GM12873 (cell line): Measurements from ENCODE around the gene SLC50A1.

Source experiments
- TF ChIP-seq, protein P1 (sequence below): IDR thresholded peaks from 2 replicates; pipeline ENCODE4 v1.5.1; 2012; ENCODE audit warnings: low read depth, mild to moderate bottlenecking, moderate library complexity, low read length, control low read depth; ENCODE audit not compliant: insufficient read depth; ENCODE audit errors: missing control alignments

The SLC50A1 gene

DNA sequence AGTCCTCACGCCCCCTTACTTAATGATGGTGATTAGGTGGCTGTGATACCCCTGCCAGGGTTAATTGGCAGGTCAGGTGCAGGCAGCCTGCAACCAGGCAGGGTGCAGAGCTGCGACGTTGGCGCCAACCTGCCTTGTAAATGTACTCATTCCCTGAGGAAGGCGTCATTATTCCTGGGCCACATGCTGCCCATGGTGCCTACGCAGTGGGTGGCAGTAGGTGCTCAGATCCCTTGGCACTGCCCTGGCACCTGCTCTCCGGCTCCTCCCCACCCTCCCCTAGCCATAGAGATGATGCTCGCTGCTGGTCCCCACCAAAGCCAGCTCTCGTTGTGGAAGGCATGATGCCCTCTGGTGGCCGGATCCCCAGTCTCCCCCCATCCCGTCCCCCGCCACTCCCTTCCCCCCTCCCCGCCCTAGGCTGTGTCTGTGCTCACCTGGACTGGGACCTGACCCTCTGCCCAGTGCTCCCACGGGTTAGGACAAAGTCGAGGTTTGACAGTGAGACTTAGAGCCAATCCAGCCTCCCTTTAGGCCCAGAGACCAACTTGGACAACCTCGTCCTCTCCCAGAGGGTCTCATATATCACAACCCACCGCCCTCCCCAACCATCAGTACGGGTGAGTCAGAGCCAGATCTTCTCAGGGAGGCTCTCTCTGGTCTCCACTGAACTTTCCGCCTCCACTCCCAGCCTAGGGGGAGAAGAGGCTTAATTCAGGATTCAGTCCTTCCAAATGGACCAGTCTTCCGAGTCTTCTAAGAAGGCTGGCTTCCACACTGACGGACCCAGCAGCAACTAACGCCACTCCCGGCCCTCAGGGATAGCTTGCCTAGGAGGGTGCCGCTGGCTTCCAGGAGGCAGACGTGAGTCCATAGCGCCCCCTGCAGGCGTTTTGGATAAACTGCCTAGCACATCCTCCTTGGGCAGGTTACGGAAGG, 31.8 kb downstream of the SLC50A1 start:
- TF ChIP-seq, protein P1, sequence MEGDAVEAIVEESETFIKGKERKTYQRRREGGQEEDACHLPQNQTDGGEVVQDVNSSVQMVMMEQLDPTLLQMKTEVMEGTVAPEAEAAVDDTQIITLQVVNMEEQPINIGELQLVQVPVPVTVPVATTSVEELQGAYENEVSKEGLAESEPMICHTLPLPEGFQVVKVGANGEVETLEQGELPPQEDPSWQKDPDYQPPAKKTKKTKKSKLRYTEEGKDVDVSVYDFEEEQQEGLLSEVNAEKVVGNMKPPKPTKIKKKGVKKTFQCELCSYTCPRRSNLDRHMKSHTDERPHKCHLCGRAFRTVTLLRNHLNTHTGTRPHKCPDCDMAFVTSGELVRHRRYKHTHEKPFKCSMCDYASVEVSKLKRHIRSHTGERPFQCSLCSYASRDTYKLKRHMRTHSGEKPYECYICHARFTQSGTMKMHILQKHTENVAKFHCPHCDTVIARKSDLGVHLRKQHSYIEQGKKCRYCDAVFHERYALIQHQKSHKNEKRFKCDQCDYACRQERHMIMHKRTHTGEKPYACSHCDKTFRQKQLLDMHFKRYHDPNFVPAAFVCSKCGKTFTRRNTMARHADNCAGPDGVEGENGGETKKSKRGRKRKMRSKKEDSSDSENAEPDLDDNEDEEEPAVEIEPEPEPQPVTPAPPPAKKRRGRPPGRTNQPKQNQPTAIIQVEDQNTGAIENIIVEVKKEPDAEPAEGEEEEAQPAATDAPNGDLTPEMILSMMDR: peak; percentile 96

DNA sequence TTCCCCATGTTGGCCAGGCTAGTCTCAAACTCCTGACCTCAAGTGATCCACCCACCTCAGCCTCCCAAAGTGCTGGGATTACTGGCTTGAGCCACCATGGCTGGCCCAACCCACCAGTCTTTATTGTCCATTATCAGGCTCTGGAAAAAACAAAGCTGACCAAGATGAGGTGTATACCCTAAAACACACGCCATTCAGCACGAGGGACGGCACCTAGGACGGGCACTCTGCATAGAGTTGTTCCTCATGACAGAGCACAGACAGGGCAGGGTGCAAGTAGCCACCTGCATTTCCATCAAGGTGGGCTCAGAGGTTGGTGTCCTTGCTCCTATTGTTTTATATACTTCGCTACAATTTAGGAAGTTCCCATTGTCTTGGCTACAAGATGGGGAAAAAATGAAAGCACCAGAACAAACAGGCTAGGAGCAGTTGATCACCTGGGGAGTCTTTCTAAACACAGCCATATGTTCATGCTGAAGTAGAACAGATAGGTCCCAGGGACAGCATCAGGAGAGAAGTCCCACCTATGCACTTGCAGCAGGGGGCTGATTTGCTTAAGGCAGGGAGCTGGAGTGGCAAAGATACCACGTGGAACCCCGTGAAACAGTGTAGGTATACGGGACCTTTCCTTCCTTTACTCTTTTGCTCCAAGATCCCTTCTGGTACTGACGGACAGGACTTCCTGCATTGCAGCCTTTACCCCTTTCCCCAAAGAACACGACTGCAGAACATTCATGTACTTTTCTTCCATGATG, 33.0 kb downstream of the SLC50A1 start:
- TF ChIP-seq, protein P1: no peak

DNA sequence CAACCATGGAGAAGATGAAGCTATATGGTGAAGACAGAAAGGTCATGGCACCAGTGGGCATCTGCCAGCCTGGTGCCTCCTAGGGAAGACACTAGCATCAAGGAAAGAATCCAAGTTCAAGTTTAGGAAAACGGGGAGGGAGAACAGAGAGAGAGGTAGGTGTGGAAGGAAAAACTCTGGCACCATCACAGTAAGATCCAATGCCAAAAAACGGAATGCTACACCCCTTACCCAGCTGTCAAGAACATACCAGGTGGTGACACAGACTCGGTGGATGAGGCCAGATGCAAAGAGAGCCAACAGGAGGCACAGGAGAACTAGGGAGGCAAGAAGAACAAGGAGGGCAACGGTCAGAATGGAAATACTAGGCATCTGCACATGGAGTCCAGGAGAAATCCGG, 33.9 kb downstream of the SLC50A1 start:
- TF ChIP-seq, protein P1: no peak

GRCh38 chr1:155170101-155170785, 34.6 kb downstream of the SLC50A1 start:
- TF ChIP-seq, protein P1: no peak

DNA sequence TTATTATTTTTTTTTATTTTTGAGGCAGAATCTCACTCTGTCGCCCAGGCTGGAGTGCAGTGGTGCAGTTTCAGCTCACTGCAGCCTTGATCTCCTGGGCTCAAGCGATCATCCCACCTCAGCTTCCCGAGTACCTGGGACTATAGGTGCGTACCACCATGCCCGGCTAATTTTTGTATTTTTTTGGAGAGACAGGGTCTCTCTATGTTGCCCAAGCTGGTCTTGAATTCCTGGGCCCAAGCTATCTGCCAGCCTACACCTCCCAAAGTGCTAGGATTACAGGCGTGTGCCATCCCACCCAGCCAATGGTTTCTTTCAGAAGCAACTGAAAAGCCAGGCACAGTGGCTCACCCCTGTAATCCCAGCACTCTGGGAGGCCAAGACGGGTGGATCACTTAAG, 35.2 kb downstream of the SLC50A1 start:
- TF ChIP-seq, protein P1: no peak

DNA sequence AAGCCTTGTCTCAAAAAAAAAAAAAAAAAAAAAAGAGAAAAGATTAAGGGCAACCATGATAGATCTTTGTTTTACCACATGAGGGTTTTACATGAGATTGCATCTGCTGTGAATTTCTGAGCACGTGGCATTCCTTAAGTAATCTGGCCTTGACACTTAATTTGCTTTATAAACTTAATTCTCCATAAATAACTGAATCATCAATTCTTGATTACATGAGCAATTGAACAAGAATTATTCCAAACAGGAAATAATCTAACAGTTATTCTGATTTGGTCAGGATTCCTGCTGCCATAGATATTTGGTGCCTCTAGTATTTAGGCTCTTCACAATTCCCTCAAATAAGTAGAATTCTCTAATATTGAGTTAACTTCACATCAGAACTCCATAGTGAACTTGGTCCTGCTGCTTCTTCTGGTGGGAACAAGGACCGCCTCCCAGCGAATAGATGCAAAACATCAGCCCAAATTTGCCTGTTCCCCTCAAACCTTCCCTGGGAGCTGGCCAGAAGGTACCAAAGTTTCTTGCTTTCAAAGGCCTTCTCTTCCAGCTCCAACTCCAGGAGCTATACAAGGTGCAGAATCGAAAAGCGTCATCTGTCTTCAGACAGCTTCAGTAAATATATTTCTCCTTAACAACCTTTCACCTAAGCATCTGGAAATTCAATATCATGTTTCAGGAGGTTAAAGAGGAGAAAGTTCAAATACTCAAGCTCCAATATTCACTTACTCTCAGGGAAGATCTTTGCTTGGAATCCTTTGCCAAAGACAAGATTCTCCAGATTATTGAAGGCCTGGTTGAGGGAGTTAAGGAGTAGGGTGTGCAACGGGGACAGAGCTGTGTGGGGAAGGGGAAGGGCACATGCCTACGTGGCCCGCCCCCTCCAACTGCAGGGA, 36.4 kb downstream of the SLC50A1 start:
- TF ChIP-seq, protein P1: no peak
